GM23248 (cell line): Measurements from ENCODE around the gene SLC25A22. TPM values are rescaled to one million over a fixed set of nuclear protein-coding genes. Genes with fewer than 3 reads are reported as not detected.

ENCODE experiments used
- DNase-seq: peaks from one replicate; pipeline ENCODE4 v3.0.0-alpha.2; 2015
- H2AFZ ChIP-seq: fragments of 200-600 bp; sonication (generic); 2 replicates; pipeline ENCODE4 v1.6.1; 2016; ENCODE audit warnings: antibody characterized with exemption
- H3F3A ChIP-seq: fragments of 200-600 bp; sonication (generic); 2 replicates; pipeline ENCODE4 v1.6.1; 2016; ENCODE audit warnings: mild to moderate bottlenecking, antibody characterized with exemption, mixed run types; ENCODE audit not compliant: insufficient read depth
- H3K27ac ChIP-seq: fragments of 200-600 bp; sonication (generic); 2 replicates; pipeline ENCODE4 v1.5.1; 2016; ENCODE audit warnings: mild to moderate bottlenecking
- H3K27me3 ChIP-seq: fragments of 200-600 bp; sonication (generic); replicated peaks from 2 replicates; pipeline ENCODE4 v1.6.1; 2016; ENCODE audit warnings: mild to moderate bottlenecking; ENCODE audit not compliant: insufficient read depth
- H3K36me3 ChIP-seq: fragments of 200-600 bp; sonication (generic); 2 replicates; pipeline ENCODE4 v1.6.1; 2016; ENCODE audit warnings: low read depth, mild to moderate bottlenecking
- H3K4me1 ChIP-seq: fragments of 200-600 bp; sonication (generic); 2 replicates; pipeline ENCODE4 v1.6.1; 2016; ENCODE audit warnings: mild to moderate bottlenecking; ENCODE audit not compliant: insufficient read depth
- H3K4me2 ChIP-seq: fragments of 200-600 bp; sonication (generic); one replicate; pipeline ENCODE4 v1.6.1; 2016; ENCODE audit warnings: mild to moderate bottlenecking; ENCODE audit not compliant: unreplicated experiment
- H3K4me3 ChIP-seq: fragments of 200-600 bp; sonication (generic); 2 replicates; pipeline ENCODE4 v1.5.1; 2016; ENCODE audit warnings: mild to moderate bottlenecking
- H3K79me2 ChIP-seq: fragments of 200-600 bp; sonication (generic); 2 replicates; pipeline ENCODE4 v1.6.1; 2016; ENCODE audit warnings: mild to moderate bottlenecking; ENCODE audit not compliant: insufficient read depth
- H3K9ac ChIP-seq: fragments of 200-600 bp; sonication (generic); 2 replicates; pipeline ENCODE4 v1.6.1; 2016; ENCODE audit warnings: mild to moderate bottlenecking
- H3K9me2 ChIP-seq: fragments of 200-600 bp; sonication (generic); 2 replicates; pipeline ENCODE4 v1.6.1; 2016; ENCODE audit warnings: mixed run types, mild to moderate bottlenecking, moderate library complexity; ENCODE audit not compliant: insufficient read depth
- H3K9me3 ChIP-seq: fragments of 200-600 bp; sonication (generic); one replicate; pipeline ENCODE4 v1.6.1; 2017; ENCODE audit warnings: low read depth
- H4K20me1 ChIP-seq: fragments of 200-600 bp; sonication (generic); 2 replicates; pipeline ENCODE4 v1.6.0; 2016; ENCODE audit not compliant: insufficient read depth
- EZH2 ChIP-seq: fragments of 200-600 bp; sonication (generic); IDR thresholded peaks from 2 replicates; pipeline ENCODE4 v1.6.1; 2018; ENCODE audit warnings: antibody characterized with exemption, mild to moderate bottlenecking; ENCODE audit not compliant: insufficient read depth, poor library complexity, severe bottlenecking
- EZH2phosphoT487 ChIP-seq: fragments of 200-600 bp; sonication (generic); IDR thresholded peaks from 2 replicates; pipeline ENCODE4 v1.6.1; 2018; ENCODE audit warnings: antibody characterized with exemption, moderate library complexity, mild to moderate bottlenecking, low read depth; ENCODE audit not compliant: insufficient read depth
- WGBS, 2 experiments: methylation state at CpG; one replicate each; pipeline ENCODE4 v1.1.6; 2015 to 2017; ENCODE audit warnings: low lambda C conversion rate in 2 of 2, low coverage in 1 of 2; ENCODE audit errors: missing lambda C conversion rate in 2 of 2; 5-methylcytosine and 5-hydroxymethylcytosine counted together
- in situ Hi-C: fragments of 300-500 bp; cut with MboI; formaldehyde crosslinking; loops from 2 replicates; pipeline ENCODE4 v1.15.0; 2020
- polyA plus RNA-seq: library from polyadenylated mRNA; unstranded; fragments of >200 nt; fragmentation: Nextera tagmentation; extraction: Ambion mirVana; gene quantifications from 2 replicates; pipeline ENCODE4 v1.2.1, GENCODE V29; 2016
- total RNA-seq: library from RNA; depleted of rRNA; stranded (reverse); fragments of >200 nt; shearing (Covaris generic); gene quantifications from 2 replicates; pipeline ENCODE4 v1.2.3, GENCODE V29; 2014

The SLC25A22 gene
- total and polyA plus RNA-seq, 2 experiments from 2014 or later: 10.5 to 19.4 TPM

- in situ Hi-C loops: no loop called here
- WGBS, 2 experiments: 2 to 3% methylated on average over 21 to 24 of the region's 24 CpGs
- H3K4me1 ChIP-seq: peaks cover 12% of the 10 kb centered on the region
- H3K4me2 ChIP-seq: peak overlapping the region; percentile 62
- H3K79me2 ChIP-seq: peaks cover 21% of the 10 kb centered on the region
- TF ChIP-seq EZH2phosphoT487 (no peak), EZH2 (no peak)
- H4K20me1 ChIP-seq: no peaks in the 10 kb centered on the region
- H3K9me3 ChIP-seq: no peaks in the 10 kb centered on the region
- no peak overlapping the region for H3K4me3 ChIP-seq
- peaks cover 3% of the 10 kb centered on the region; the same call in 1 of the 2 replicates for H3K36me3 ChIP-seq
- peak overlapping the region; percentile 78 for H3K27ac ChIP-seq
- H3K9ac ChIP-seq: peak overlapping the region; percentile 65
- no peaks in the 10 kb centered on the region for H3K9me2 ChIP-seq
- no peaks in the 10 kb centered on the region for H3K27me3 ChIP-seq
- H2AFZ ChIP-seq: peak overlapping the region; percentile 41; the same call in 1 of the 2 replicates
- peaks cover 28% of the 10 kb centered on the region; the same call in 1 of the 2 replicates for H3F3A ChIP-seq
- DNase-seq: peak; percentile 94
These were observed 14.5 kb downstream of the SLC25A22 start for GRCh38 chr11:783581-784015.

DNA sequence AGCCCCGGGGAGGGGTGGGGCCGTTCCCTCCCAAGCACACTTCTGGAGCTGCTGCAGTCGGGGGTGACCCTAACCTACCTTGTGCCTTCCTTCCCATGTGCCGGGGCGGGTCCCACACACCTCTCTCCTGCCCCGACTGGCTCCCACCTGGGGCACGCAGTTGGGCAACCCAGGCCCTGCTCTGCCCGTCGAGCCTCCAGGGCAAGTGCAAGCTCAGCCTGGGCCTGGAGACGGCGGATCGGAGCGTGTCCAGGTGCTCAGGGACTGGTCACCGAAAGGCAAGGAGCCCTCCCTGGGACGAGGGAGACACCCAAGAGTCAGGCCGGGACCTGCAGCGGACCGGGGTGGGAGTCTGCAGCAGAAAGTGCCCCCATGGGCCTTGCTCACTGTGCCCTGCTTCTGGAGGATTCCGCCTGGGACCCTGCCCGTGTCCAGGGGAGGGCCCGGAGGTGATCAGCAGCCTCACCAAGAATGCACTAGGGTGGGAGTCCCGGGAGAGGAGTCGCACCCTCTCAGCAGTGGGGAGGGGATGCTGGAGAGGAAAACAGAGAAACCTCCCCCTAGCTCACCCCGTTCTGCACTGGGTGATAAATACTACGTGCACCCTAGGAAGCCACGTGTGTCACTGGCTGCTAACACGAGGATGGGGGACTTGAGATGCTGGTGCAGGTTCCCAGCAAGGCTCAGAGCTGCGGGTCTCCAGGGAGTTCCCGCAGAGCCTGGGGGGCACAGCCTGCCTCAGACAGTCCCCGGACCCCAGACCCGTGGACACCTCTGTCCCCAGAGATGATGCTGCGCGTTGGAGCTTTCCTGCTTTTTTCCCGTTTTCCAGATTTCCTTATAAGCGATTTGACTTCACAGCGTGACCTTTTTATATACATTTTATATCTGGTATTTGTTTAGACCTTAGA, 15.6 kb downstream of the SLC25A22 start:
- H3K4me1 ChIP-seq: peaks cover 17% of the 10 kb centered on the region
- TF ChIP-seq EZH2 (no peak), EZH2phosphoT487 (no peak)
- H3K27ac ChIP-seq: peak overlapping the region; percentile 78
- no peaks in the 10 kb centered on the region for H3K9me3 ChIP-seq
- in situ Hi-C loops: no loop called here
- DNase-seq: no peak
- no peak overlapping the region for H3K4me3 ChIP-seq
- H3K36me3 ChIP-seq: peaks cover 3% of the 10 kb centered on the region; the same call in 1 of the 2 replicates
- H3K4me2 ChIP-seq: no peak overlapping the region
- no peaks in the 10 kb centered on the region for H3K9me2 ChIP-seq
- H3K27me3 ChIP-seq: no peaks in the 10 kb centered on the region
- WGBS, 2 experiments: 85 to 88% methylated on average over 35 of the region's 36 CpGs
- peaks cover 28% of the 10 kb centered on the region; the same call in 1 of the 2 replicates for H3F3A ChIP-seq
- H3K9ac ChIP-seq: peak overlapping the region; percentile 65
- no peaks in the 10 kb centered on the region for H4K20me1 ChIP-seq
- no peak overlapping the region for H2AFZ ChIP-seq
- H3K79me2 ChIP-seq: peaks cover 32% of the 10 kb centered on the region

DNA sequence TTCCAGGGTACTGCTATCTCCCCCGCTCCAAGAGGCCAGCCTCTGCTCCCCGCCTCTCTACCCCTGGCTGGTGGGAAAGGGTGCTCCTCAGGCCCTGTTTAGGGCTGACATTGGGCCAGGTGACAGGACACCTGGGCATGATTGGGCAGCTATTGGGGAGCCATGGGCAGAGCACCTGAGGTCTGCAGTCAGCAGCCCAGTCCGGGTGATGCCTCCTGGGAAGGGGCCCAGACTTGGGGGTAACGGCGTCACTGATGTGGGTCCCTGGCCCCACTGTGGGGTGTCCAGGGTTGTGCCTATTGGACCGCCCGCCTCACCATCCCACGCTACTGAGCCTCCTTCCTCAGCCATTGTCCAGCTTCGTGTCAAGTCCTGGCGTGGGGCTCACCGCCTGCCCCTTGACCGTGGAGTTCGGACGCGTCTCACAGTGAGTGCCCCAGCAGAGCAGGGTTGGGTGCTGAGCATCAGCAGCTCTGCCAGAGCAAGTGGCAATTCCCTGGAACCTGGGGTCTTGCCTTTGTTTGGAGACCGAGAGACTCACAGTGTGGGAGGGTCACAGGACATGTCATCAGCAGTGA, 18.0 kb downstream of the SLC25A22 start:
- peaks cover 3% of the 10 kb centered on the region; the same call in 1 of the 2 replicates for H3K36me3 ChIP-seq
- 94 to 96% methylated on average over 16 of the region's 16 CpGs for WGBS, 2 experiments
- H3K4me1 ChIP-seq: peaks cover 24% of the 10 kb centered on the region
- peaks cover 51% of the 10 kb centered on the region for H3K79me2 ChIP-seq
- no peak for DNase-seq
- H3K4me2 ChIP-seq: no peak overlapping the region
- no peaks in the 10 kb centered on the region for H3K9me2 ChIP-seq
- H2AFZ ChIP-seq: no peak overlapping the region
- H3K4me3 ChIP-seq: no peak overlapping the region
- H3F3A ChIP-seq: peaks cover 28% of the 10 kb centered on the region; the same call in 1 of the 2 replicates
- no peaks in the 10 kb centered on the region for H4K20me1 ChIP-seq
- no peaks in the 10 kb centered on the region for H3K27me3 ChIP-seq
- no peak overlapping the region for H3K27ac ChIP-seq
- in situ Hi-C loops: no loop called here
- H3K9me3 ChIP-seq: no peaks in the 10 kb centered on the region
- TF ChIP-seq EZH2 (no peak), EZH2phosphoT487 (no peak)
- H3K9ac ChIP-seq: no peak overlapping the region
